ENCODE measurements around the gene LUC7L3.
"Not testable (repeated sequence)": the region's sequence is repeated elsewhere in the genome, so short reads cannot be mapped to it uniquely, and the experiment has no call there.

The LUC7L3 gene

GRCh38 chr17:50798424-50799288 lies 79.3 kb downstream of the LUC7L3 start:
- H3K4me3 ChIP-seq (ENCODE audit: control insufficient read depth, low read depth, low read length): no peak overlapping the region
- no peak for TF ChIP-seq CTCF (conservative IDR thresholded peaks at IDR 0.05; ENCODE audit: control insufficient read depth, insufficient read depth, low read depth, low read length)
- no peak for DNase-seq (ENCODE audit: low read depth)

GRCh38 chr17:50799582-50799981 lies 80.2 kb downstream of the LUC7L3 start:
- TF ChIP-seq CTCF (conservative IDR thresholded peaks at IDR 0.05; ENCODE audit: control insufficient read depth, insufficient read depth, low read depth, low read length): no peak
- H3K4me3 ChIP-seq (ENCODE audit: control insufficient read depth, low read depth, low read length): no peak overlapping the region
- no peak for DNase-seq (ENCODE audit: low read depth)

GRCh38 chr17:50800196-50800700 lies 80.8 kb downstream of the LUC7L3 start:
- no peak for DNase-seq (ENCODE audit: low read depth)
- H3K4me3 ChIP-seq (ENCODE audit: control insufficient read depth, low read depth, low read length): no peak overlapping the region
- no peak for TF ChIP-seq CTCF (conservative IDR thresholded peaks at IDR 0.05; ENCODE audit: control insufficient read depth, insufficient read depth, low read depth, low read length)

- no peak overlapping the region for H3K4me3 ChIP-seq (ENCODE audit: control insufficient read depth, low read depth, low read length)
- no peak for TF ChIP-seq CTCF (conservative IDR thresholded peaks at IDR 0.05; ENCODE audit: control insufficient read depth, insufficient read depth, low read depth, low read length)
- no peak for DNase-seq (ENCODE audit: low read depth)
Measured at GRCh38 chr17:50802609-50803571, 83.5 kb downstream of the LUC7L3 start.

GRCh38 chr17:50803676-50804075 lies 84.3 kb downstream of the LUC7L3 start:
- H3K4me3 ChIP-seq (ENCODE audit: control insufficient read depth, low read depth, low read length): no peak overlapping the region
- DNase-seq (ENCODE audit: low read depth): no peak
- TF ChIP-seq CTCF (conservative IDR thresholded peaks at IDR 0.05; ENCODE audit: control insufficient read depth, insufficient read depth, low read depth, low read length): no peak

GRCh38 chr17:50804749-50805475 lies 85.5 kb downstream of the LUC7L3 start:
- not testable (repeated sequence) for H3K4me3 ChIP-seq (ENCODE audit: control insufficient read depth, low read depth, low read length)

More at GRCh38 chr17:50804749-50805475, 85.5 kb downstream of the LUC7L3 start:
- DNase-seq (ENCODE audit: low read depth): not testable (repeated sequence)
